ENCODE results near the gene SLA2. TPM values are rescaled to one million over a fixed set of nuclear protein-coding genes. Genes with fewer than 3 reads are reported as not detected.
"Not testable (repeated sequence)": the region's sequence is repeated elsewhere in the genome, so short reads cannot be mapped to it uniquely, and the experiment has no call there.

The SLA2 gene
- polyA plus RNA-seq, 2 of the 4 experiments (the other 2 are of a cell fraction) = 0.06 TPM; not detected in 1

- no peaks in the 10 kb centered on the region for H3K9me3 ChIP-seq
- DNase-seq (ENCODE audit: low read depth in 1 of 2, low spot score in 1 of 2) = no peak
- H3K4me2 ChIP-seq = no peak overlapping the region
- no peak overlapping the region for H3K4me3 ChIP-seq
- CTCF ChIA-PET = interaction anchor here (0.6 to 1.2 kb wide), 2 partner anchors 11 to 22 kb away, joined by 3 read pairs; no protein-coding TSS in a partner anchor
- ATAC-seq = no peak
- 85% methylated on average over 1 of the region's 1 CpG for WGBS (ENCODE audit: missing lambda C conversion rate)
- TF ChIP-seq RNF2 (IDR thresholded peaks at IDR 0.05; ENCODE audit: borderline replicate concordance, low read depth) = no peak
- POLR2A ChIA-PET = no interaction called here
- H3K4me1 ChIP-seq = no peaks in the 10 kb centered on the region
- no peak for FAIRE-seq
- no peak overlapping the region for H3K27ac ChIP-seq
Observed at GRCh38 chr20:36682311-36682710, 36.3 kb upstream of the SLA2 start.

GRCh38 chr20:36677422-36677771 is 31.4 kb upstream of the SLA2 start:
- ATAC-seq (peak in 1 of 2 experiments; percentile 75; a peak in 3 of 6 replicates), DNase-seq (ENCODE audit: low read depth in 1 of 2, low spot score in 1 of 2) (no peak), FAIRE-seq (no peak)
- H3K9me3 ChIP-seq = no peaks in the 10 kb centered on the region
- POLR2A ChIA-PET = no interaction called here
- H3K4me1 ChIP-seq = no peaks in the 10 kb centered on the region
- H3K4me3 ChIP-seq = no peak overlapping the region
- TF ChIP-seq, protein P1, sequence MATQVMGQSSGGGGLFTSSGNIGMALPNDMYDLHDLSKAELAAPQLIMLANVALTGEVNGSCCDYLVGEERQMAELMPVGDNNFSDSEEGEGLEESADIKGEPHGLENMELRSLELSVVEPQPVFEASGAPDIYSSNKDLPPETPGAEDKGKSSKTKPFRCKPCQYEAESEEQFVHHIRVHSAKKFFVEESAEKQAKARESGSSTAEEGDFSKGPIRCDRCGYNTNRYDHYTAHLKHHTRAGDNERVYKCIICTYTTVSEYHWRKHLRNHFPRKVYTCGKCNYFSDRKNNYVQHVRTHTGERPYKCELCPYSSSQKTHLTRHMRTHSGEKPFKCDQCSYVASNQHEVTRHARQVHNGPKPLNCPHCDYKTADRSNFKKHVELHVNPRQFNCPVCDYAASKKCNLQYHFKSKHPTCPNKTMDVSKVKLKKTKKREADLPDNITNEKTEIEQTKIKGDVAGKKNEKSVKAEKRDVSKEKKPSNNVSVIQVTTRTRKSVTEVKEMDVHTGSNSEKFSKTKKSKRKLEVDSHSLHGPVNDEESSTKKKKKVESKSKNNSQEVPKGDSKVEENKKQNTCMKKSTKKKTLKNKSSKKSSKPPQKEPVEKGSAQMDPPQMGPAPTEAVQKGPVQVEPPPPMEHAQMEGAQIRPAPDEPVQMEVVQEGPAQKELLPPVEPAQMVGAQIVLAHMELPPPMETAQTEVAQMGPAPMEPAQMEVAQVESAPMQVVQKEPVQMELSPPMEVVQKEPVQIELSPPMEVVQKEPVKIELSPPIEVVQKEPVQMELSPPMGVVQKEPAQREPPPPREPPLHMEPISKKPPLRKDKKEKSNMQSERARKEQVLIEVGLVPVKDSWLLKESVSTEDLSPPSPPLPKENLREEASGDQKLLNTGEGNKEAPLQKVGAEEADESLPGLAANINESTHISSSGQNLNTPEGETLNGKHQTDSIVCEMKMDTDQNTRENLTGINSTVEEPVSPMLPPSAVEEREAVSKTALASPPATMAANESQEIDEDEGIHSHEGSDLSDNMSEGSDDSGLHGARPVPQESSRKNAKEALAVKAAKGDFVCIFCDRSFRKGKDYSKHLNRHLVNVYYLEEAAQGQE (IDR thresholded peaks at IDR 0.05) = no peak
- TF ChIP-seq CBX2 (IDR thresholded peaks at IDR 0.05; ENCODE audit: borderline replicate concordance, low read depth) (no peak), MYC (IDR thresholded peaks at IDR 0.05; ENCODE audit: borderline replicate concordance, low read length) (no peak), E2F6 (IDR thresholded peaks at IDR 0.05; ENCODE audit: borderline replicate concordance, low read depth) (no peak), JUN (IDR thresholded peaks at IDR 0.05) (no peak), TFCP2L1 (CRISPR knock-in tag; IDR thresholded peaks at IDR 0.05) (no peak), ZC3H11A (IDR thresholded peaks at IDR 0.05) (no peak), ZFP36 (IDR thresholded peaks at IDR 0.05; ENCODE audit: borderline replicate concordance, partially characterized antibody) (no peak), EP300 (IDR thresholded peaks at IDR 0.05) (no peak)
- TF ChIP-seq, protein P2, sequence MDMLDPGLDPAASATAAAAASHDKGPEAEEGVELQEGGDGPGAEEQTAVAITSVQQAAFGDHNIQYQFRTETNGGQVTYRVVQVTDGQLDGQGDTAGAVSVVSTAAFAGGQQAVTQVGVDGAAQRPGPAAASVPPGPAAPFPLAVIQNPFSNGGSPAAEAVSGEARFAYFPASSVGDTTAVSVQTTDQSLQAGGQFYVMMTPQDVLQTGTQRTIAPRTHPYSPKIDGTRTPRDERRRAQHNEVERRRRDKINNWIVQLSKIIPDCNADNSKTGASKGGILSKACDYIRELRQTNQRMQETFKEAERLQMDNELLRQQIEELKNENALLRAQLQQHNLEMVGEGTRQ (IDR thresholded peaks at IDR 0.05) = no peak
- H3K27ac ChIP-seq = no peak overlapping the region
- no peak overlapping the region for H3K4me2 ChIP-seq
- WGBS (ENCODE audit: missing lambda C conversion rate) = 85% methylated on average over 8 of the region's 8 CpGs
- CTCF ChIA-PET = interaction anchor here (1.1 kb wide), 2 partner anchors 10 to 128 kb away, joined by 3 to 4 read pairs; no protein-coding TSS in a partner anchor

GRCh38 chr20:36676701-36677421 is 30.9 kb upstream of the SLA2 start:
- ChIA-PET CTCF (interaction anchor here (1.1 kb wide), 2 partner anchors 10 to 127 kb away, joined by 3 to 4 read pairs; no protein-coding TSS in a partner anchor), POLR2A (no interaction called here)
- no peak for FAIRE-seq

GRCh38 chr20:36675545-36675944 is 29.5 kb upstream of the SLA2 start:
- CTCF ChIA-PET; DNase-seq (ENCODE audit: low read depth in 1 of 2, low spot score in 1 of 2); H3K4me2 ChIP-seq; ATAC-seq; H3K27ac ChIP-seq; H3K9me3 ChIP-seq; POLR2A ChIA-PET; H3K4me1 ChIP-seq; H3K4me3 ChIP-seq; FAIRE-seq: not testable (repeated sequence)
- 93% methylated on average over 8 of the region's 8 CpGs for WGBS (ENCODE audit: missing lambda C conversion rate)

More at GRCh38 chr20:36676701-36677421, 30.9 kb upstream of the SLA2 start:
- Histone ChIP-seq H3K4me3 (no peak overlapping the region), H3K9me3 (no peaks in the 10 kb centered on the region), H3K4me2 (no peak overlapping the region), H3K4me1 (no peaks in the 10 kb centered on the region), H3K27ac (no peak overlapping the region)
- TF ChIP-seq CBX8 (IDR thresholded peaks at IDR 0.05) (no peak), HEYL (CRISPR knock-in tag; IDR thresholded peaks at IDR 0.05) (no peak), JUNB (IDR thresholded peaks at IDR 0.05) (no peak), PHF8 (IDR thresholded peaks at IDR 0.05; ENCODE audit: borderline replicate concordance, low read depth) (no peak), HMGXB4 (CRISPR knock-in tag; IDR thresholded peaks at IDR 0.05; ENCODE audit: borderline replicate concordance) (no peak), MAFK (IDR thresholded peaks at IDR 0.05; ENCODE audit: partially characterized antibody) (no peak), CEBPB (IDR thresholded peaks at IDR 0.05) (no peak), TFCP2L1 (CRISPR knock-in tag; IDR thresholded peaks at IDR 0.05) (no peak), SREBF2 (IDR thresholded peaks at IDR 0.05) (no peak), ZFP36 (IDR thresholded peaks at IDR 0.05; ENCODE audit: borderline replicate concordance, partially characterized antibody) (no peak)
- TF ChIP-seq, protein P3, sequence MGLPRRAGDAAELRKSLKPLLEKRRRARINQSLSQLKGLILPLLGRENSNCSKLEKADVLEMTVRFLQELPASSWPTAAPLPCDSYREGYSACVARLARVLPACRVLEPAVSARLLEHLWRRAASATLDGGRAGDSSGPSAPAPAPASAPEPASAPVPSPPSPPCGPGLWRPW (IDR thresholded peaks at IDR 0.05) = no peak
- 96% methylated on average over 13 of the region's 27 CpGs for WGBS (ENCODE audit: missing lambda C conversion rate)
- ATAC-seq = peak; percentile 39 to 95; a peak in 4 of 6 replicates
- peak in 1 of 2 experiments; percentile 61 for DNase-seq (ENCODE audit: low read depth in 1 of 2, low spot score in 1 of 2)
